WERI-Rb-1 (cell line): Measurements from ENCODE around the gene CBX1.

Experiments used
- DNase-seq: peaks from one replicate; pipeline ENCODE4 v3.0.0-alpha.2; 2020
- H3K27ac ChIP-seq: fragments of 250-450 bp; sonication (Bioruptor Pico); 2 replicates; pipeline ENCODE4 v1.5.1; 2020; ENCODE audit warnings: mild to moderate bottlenecking, moderate library complexity
- H3K27me3 ChIP-seq: fragments of 250-450 bp; sonication (Bioruptor Pico); 2 replicates; pipeline ENCODE4 v1.5.1; 2021; ENCODE audit warnings: mild to moderate bottlenecking, low read depth, moderate library complexity; ENCODE audit not compliant: insufficient read depth, severe bottlenecking
- H3K36me3 ChIP-seq: fragments of 250-450 bp; sonication (Bioruptor Pico); 2 replicates; pipeline ENCODE4 v1.5.1; 2020; ENCODE audit warnings: mild to moderate bottlenecking, moderate library complexity
- H3K4me3 ChIP-seq: 2 replicates; pipeline ENCODE4 v1.5.1; 2011; ENCODE audit warnings: low read depth, mild to moderate bottlenecking, control low read depth, low read length
- H3K9me3 ChIP-seq: fragments of 250-450 bp; sonication (Bioruptor Pico); 2 replicates; pipeline ENCODE4 v1.5.1; 2021; ENCODE audit warnings: mild to moderate bottlenecking, moderate library complexity; ENCODE audit not compliant: severe bottlenecking
- TF ChIP-seq, protein P1 (sequence below): IDR thresholded peaks from 2 replicates; pipeline ENCODE4 v1.5.1; 2011; ENCODE audit warnings: low read depth, mild to moderate bottlenecking, control low read depth, inconsistent platforms, low read length

CBX1 gene

GRCh38 chr17:48067245-48067644 is 34.0 kb downstream of the CBX1 start:
- Histone ChIP-seq H3K27ac (no peak overlapping the region), H3K27me3 (no peaks in the 10 kb centered on the region)

DNA sequence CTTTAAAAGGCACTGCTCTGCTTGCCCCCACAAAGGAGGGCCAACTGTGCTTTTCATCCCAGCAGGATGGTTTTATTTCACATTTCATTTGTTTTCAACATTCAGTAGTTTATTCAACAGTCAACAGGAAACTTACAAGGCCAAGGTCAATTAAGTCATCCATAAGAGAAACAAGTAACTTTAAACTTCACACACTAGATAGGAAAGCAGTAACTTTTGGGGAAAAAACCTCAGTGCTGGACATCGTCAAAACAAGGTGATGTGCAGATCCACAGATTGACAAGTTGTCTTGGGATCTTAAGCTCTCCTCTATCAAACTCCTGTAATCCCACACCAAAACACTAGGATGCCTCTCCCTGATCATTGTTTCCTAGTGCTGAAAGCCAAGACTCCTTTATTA is 34.6 kb downstream of the CBX1 start:
- Histone ChIP-seq H3K27ac (no peak overlapping the region), H3K27me3 (no peaks in the 10 kb centered on the region), H3K4me3 (no peak overlapping the region), H3K36me3 (peaks cover 85% of the 10 kb centered on the region), H3K9me3 (no peaks in the 10 kb centered on the region)
- DNase-seq, result no peak
- TF ChIP-seq, protein P1, sequence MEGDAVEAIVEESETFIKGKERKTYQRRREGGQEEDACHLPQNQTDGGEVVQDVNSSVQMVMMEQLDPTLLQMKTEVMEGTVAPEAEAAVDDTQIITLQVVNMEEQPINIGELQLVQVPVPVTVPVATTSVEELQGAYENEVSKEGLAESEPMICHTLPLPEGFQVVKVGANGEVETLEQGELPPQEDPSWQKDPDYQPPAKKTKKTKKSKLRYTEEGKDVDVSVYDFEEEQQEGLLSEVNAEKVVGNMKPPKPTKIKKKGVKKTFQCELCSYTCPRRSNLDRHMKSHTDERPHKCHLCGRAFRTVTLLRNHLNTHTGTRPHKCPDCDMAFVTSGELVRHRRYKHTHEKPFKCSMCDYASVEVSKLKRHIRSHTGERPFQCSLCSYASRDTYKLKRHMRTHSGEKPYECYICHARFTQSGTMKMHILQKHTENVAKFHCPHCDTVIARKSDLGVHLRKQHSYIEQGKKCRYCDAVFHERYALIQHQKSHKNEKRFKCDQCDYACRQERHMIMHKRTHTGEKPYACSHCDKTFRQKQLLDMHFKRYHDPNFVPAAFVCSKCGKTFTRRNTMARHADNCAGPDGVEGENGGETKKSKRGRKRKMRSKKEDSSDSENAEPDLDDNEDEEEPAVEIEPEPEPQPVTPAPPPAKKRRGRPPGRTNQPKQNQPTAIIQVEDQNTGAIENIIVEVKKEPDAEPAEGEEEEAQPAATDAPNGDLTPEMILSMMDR, result no peak

More at GRCh38 chr17:48067245-48067644, 34.0 kb downstream of the CBX1 start:
- H3K9me3 ChIP-seq, result no peaks in the 10 kb centered on the region
- no peak for DNase-seq
- H3K36me3 ChIP-seq, result peaks cover 85% of the 10 kb centered on the region
- H3K4me3 ChIP-seq, result no peak overlapping the region
- TF ChIP-seq, protein P1, result no peak

GRCh38 chr17:48066192-48066591 is 35.1 kb downstream of the CBX1 start:
- Histone ChIP-seq H3K27ac (no peak overlapping the region), H3K9me3 (no peaks in the 10 kb centered on the region), H3K36me3 (peaks cover 85% of the 10 kb centered on the region), H3K27me3 (no peaks in the 10 kb centered on the region), H3K4me3 (no peak overlapping the region)
- DNase-seq, result no peak
- TF ChIP-seq, protein P1, result no peak

DNA sequence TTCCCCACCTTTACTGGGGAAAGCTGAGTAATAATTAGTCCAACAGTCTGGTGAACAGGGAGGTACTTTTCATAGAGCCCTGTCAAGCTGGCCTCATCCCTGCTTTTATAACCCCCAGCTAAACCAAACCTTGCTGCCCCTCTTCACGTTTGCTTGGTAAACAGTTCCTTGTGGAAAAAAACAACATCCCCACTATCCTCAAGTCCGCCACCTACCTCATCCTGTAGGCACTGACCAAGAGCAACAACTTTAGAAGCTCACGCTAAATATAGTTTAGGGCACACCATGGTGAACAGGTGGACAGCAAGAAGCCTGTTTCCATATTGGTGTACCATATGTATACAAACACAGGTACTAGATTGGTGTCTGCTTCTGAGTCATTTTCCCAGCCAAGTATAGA is 36.6 kb downstream of the CBX1 start:
- Histone ChIP-seq H3K27ac (no peak overlapping the region), H3K4me3 (no peak overlapping the region), H3K36me3 (peaks cover 88% of the 10 kb centered on the region), H3K27me3 (no peaks in the 10 kb centered on the region), H3K9me3 (no peaks in the 10 kb centered on the region)
- DNase-seq, result no peak
- TF ChIP-seq, protein P1, result no peak

DNA sequence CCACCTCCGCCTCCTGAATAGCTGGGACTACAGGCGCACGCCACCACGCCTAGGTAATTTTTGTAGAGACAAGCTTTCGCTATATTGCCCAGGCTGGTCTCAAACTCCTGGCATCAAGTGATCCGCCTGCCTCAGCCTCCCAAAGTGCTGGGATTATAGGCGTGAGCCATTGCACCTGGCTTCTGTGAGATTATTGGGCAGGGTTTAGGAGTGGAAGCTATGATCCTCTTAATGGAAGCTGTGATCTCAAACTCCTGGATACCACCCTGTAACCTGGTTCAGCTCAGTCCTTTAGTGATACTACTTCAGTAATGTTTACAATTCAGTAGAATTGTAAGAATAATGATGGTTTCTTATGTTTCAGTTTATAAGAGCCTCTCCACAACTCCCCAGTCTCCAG is 39.0 kb downstream of the CBX1 start:
- peak overlapping the region; percentile 24 for H3K27ac ChIP-seq

GRCh38 chr17:48060249-48060648 is 41.0 kb downstream of the CBX1 start:
- H3K27me3 ChIP-seq, result no peaks in the 10 kb centered on the region
- H3K9me3 ChIP-seq, result no peaks in the 10 kb centered on the region
- H3K27ac ChIP-seq, result 0 out of 2 replicates have a peak overlapping the region, but pooled peaks have one; percentile 20
- H3K4me3 ChIP-seq, result no peak overlapping the region
- no peak for DNase-seq
- TF ChIP-seq, protein P1, result no peak
- peaks cover 92% of the 10 kb centered on the region for H3K36me3 ChIP-seq

More for the DNA sequence above, 39.0 kb downstream of the CBX1 start:
- Histone ChIP-seq H3K4me3 (no peak overlapping the region), H3K36me3 (peaks cover 88% of the 10 kb centered on the region), H3K27me3 (no peaks in the 10 kb centered on the region), H3K9me3 (no peaks in the 10 kb centered on the region)
- DNase-seq, result peak; percentile 69
- TF ChIP-seq, protein P1, result no peak
